Stimulated activated memory B cell treated with anti-CD40 and anti-IgM and Interleukin-4, amounts not matched to agents 10 μg/mL and 1 μg/mL and 100 μg/mL, for 72 hours (primary cell): Measurements from ENCODE around the gene PTPRK.

Source experiments
- ATAC-seq: fragments of 150-1000 bp; cut with Tn5 transposase; 2 replicates; pipeline ENCODE4 v1.10.0; 2021
- H3K27ac Mint-ChIP-seq: one replicate; pipeline ENCODE4 v1.8.0; 2022; ENCODE audit warnings: mild to moderate bottlenecking, mixed read lengths
- H3K27me3 Mint-ChIP-seq: one replicate; pipeline ENCODE4 v1.8.0; 2022; ENCODE audit warnings: mixed read lengths
- H3K36me3 Mint-ChIP-seq: one replicate; pipeline ENCODE4 v1.8.0; 2022; ENCODE audit warnings: mixed read lengths
- H3K4me1 Mint-ChIP-seq: one replicate; pipeline ENCODE4 v1.8.0; 2022; ENCODE audit warnings: mixed read lengths
- H3K4me3 Mint-ChIP-seq: one replicate; pipeline ENCODE4 v1.8.0; 2022; ENCODE audit warnings: mild to moderate bottlenecking, moderate library complexity, mixed read lengths
- H3K9me3 Mint-ChIP-seq: one replicate; pipeline ENCODE4 v1.8.0; 2022; ENCODE audit warnings: mixed read lengths

Gene PTPRK

DNA sequence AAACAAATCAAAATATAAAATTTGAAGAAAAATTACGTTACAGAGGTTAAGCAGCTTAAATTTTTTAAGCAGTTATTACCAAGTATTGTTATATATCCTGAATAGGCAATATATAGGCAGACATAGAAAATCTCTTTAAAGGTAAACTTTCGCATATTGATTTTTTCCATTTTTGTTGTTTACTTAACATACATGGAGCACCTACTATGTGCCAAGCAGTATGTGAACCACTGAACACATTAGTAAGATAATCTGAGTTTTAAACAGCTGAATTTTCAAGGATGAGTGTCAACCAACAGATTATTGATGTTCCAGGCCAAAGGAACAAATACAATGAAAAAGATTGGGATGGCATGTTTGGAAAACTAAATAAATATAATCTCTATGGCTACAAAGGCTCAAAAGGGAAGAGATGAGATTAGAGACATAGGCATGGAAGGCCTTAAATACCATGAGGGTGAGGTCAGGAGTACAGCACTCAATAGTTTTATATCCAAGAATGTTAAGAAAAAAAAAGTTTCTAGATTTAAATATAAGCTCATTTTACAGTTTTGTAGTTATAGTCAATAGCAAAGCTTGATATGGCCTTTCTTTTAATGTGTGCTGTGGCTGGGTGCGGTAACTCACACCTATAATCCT is 277.5 kb downstream of the PTPRK start:
- Mint-ChIP-seq H3K4me3 (no peak overlapping the region), H3K9me3 (no peaks in the 10 kb centered on the region), H3K27me3 (no peaks in the 10 kb centered on the region), H3K4me1 (peaks cover 10% of the 10 kb centered on the region), H3K36me3 (no peaks in the 10 kb centered on the region), H3K27ac (no peak overlapping the region)
- ATAC-seq = no peak

DNA sequence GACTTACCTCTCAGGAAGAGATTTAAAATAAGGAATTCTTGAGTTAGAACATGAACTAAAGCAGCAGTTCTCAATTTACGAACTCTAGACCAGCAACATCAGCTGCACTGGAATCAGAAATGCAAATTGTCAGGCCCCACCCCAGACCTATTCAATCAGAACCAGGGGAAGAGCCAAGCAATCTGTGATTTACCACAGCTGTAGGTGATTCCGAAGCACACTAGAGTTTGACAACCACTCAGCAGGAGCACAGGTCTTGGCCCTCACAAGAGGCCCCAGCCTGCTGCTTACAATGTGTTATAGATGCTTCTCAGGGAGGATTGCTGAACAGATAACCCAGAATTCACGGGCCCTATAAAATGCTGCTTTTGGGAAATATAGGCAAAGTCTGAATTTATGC is 279.2 kb downstream of the PTPRK start:
- no peaks in the 10 kb centered on the region for H3K9me3 Mint-ChIP-seq

DNA sequence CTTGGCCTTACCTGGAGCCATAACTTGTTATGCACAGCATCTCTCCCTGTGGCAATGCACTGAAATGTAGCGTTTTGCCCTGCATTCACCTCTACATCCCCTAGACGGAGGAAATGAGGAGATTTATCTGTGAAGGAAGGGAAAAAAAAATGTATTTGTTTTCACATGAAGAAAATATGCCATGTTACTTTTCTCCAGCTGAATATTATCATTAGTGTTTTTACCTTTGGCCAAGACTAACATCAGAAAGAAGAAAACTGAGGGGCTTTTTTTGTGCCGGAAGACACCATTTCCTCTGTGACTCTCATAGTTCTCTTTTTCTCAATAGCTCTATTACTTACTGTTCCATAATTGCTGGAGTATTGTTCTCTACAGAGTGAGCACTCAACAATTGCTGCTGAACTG is 280.4 kb downstream of the PTPRK start:
- Mint-ChIP-seq H3K27ac (peak overlapping the region; percentile 83), H3K27me3 (no peaks in the 10 kb centered on the region), H3K9me3 (no peaks in the 10 kb centered on the region), H3K4me3 (peak overlapping the region; percentile 62), H3K4me1 (peaks cover 10% of the 10 kb centered on the region), H3K36me3 (no peaks in the 10 kb centered on the region)
- ATAC-seq = peak; percentile 49

More for the DNA sequence above, 279.2 kb downstream of the PTPRK start:
- peak overlapping the region; percentile 64 for H3K4me3 Mint-ChIP-seq
- ATAC-seq = peak; percentile 82
- H3K4me1 Mint-ChIP-seq = peaks cover 10% of the 10 kb centered on the region
- H3K27me3 Mint-ChIP-seq = no peaks in the 10 kb centered on the region
- peak overlapping the region; percentile 83 for H3K27ac Mint-ChIP-seq
- no peaks in the 10 kb centered on the region for H3K36me3 Mint-ChIP-seq

DNA sequence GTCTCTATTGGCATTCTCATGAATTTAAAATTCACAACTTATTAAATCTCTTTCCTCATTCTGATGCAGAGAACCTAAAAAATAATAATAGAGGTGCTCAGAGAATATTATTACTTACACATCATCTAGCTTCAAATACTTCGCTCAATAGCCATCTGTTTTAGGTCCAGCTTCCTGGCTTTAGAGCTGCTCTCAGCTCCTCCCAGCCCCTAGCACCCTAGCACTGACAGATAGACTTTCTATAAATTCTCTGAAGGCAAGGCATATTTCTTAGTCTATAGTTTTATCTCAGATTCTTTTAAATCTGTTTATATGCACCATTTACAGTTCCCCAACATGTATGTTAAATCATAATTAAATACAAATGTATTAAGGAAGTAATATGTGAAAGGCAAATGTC is 281.3 kb downstream of the PTPRK start:
- no peaks in the 10 kb centered on the region for H3K9me3 Mint-ChIP-seq
- no peak overlapping the region for H3K4me3 Mint-ChIP-seq
- H3K27me3 Mint-ChIP-seq = no peaks in the 10 kb centered on the region
- peaks cover 10% of the 10 kb centered on the region for H3K4me1 Mint-ChIP-seq
- no peak for ATAC-seq
- no peak overlapping the region for H3K27ac Mint-ChIP-seq
- H3K36me3 Mint-ChIP-seq = no peaks in the 10 kb centered on the region

DNA sequence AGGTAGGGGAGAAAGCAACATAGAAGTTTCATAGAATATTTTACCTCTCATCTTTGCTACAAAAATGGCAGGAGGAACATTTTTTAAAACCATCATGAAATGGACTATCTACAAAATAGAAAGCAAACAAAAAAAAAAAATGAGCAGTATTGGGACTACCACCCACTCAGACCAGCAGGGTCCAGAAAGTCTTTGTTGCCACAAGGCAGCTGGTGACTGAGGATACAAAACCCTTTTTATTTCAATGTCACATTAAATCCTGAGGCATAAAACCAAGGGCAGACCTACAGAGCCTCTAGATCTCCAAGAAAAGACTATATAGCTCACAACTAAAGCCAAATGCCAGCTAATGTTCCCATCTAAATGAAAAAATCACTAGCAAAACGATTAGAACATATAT is 282.2 kb downstream of the PTPRK start:
- no peaks in the 10 kb centered on the region for H3K27me3 Mint-ChIP-seq
- no peaks in the 10 kb centered on the region for H3K36me3 Mint-ChIP-seq

DNA sequence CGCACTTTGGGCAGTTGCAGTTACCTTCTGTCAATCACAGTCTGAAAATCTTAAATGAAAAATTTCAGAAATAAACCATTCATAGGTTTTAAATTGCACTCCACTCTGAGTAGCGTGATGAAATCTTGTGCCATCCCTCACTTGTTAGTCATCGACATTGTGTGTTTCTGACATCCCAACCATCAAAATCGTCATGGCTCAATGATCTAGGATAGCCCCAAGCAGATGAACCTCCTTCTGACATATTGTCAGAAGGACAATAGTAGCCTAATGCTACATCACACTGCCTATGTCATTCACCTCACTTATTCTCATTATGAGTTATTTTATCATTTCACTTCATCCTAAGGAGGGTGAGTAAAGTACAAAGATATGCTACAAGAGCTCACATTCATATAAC is 284.8 kb downstream of the PTPRK start:
- Mint-ChIP-seq H3K27me3 (no peaks in the 10 kb centered on the region), H3K36me3 (no peaks in the 10 kb centered on the region), H3K9me3 (no peaks in the 10 kb centered on the region), H3K4me1 (peaks cover 4% of the 10 kb centered on the region), H3K4me3 (no peak overlapping the region), H3K27ac (no peak overlapping the region)
- no peak for ATAC-seq

More for the DNA sequence above, 282.2 kb downstream of the PTPRK start:
- no peak for ATAC-seq
- Mint-ChIP-seq H3K27ac (no peak overlapping the region), H3K4me1 (peaks cover 10% of the 10 kb centered on the region), H3K4me3 (no peak overlapping the region), H3K9me3 (no peaks in the 10 kb centered on the region)

GRCh38 chr6:128233531-128233930 is 286.9 kb downstream of the PTPRK start:
- Mint-ChIP-seq H3K9me3 (no peaks in the 10 kb centered on the region), H3K27ac (no peak overlapping the region), H3K27me3 (no peaks in the 10 kb centered on the region), H3K4me3 (no peak overlapping the region), H3K36me3 (no peaks in the 10 kb centered on the region), H3K4me1 (no peaks in the 10 kb centered on the region)
- no peak for ATAC-seq

DNA sequence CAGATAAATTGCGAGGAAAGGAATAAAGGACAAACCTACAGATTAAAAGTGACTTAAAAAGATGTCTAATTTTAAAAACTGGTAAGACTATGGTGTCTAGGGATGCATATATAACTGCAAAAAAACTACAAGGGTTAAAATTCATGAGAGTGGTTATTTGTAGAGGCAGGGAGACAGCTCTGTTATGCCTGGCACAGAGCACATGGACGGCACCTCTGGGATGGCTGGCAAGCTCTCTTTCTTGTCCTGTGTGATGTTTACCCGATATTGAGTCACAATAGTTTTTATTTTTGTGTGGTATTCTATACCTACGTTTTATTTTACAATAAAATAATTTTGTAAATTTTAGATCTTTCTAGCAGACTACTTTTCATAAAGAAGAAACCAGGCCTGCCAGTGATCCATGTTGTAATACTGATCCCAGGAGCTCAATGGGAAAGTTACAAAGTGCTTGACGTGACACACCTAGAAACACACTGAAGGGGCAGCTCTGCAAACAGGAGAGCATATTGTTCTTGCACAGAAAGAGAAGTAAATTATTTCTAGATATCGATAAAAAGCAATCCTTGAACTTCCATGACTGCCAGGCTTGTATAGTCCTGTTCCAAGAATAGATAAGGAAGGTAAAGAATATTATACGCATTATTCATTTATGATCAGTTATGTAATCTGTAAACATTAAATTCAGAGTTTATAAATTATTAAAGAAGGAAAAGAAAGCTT is 290.0 kb downstream of the PTPRK start:
- Mint-ChIP-seq H3K36me3 (no peaks in the 10 kb centered on the region), H3K4me3 (no peak overlapping the region), H3K9me3 (no peaks in the 10 kb centered on the region), H3K27ac (no peak overlapping the region), H3K4me1 (no peaks in the 10 kb centered on the region), H3K27me3 (no peaks in the 10 kb centered on the region)
- no peak for ATAC-seq

DNA sequence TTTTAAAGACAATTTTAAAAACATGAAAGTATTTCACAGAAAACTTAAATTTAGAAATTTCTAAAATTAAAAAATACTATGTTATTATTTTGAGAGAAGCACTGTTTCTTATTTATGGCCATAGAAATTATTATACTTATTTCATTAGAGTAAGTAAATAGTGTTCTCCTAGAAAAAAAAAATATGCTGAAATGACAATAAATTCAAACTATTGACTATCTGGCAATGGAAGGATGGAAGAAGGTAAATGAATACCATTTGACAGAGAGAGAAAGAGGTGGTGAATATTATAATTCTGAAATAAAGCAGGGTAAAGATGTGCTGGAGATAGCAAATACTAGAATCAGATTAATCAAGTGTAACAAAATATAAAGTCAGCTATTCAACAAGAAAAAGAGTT is 294.8 kb downstream of the PTPRK start:
- Mint-ChIP-seq H3K27me3 (no peaks in the 10 kb centered on the region), H3K4me1 (no peaks in the 10 kb centered on the region), H3K36me3 (no peaks in the 10 kb centered on the region), H3K4me3 (no peak overlapping the region), H3K9me3 (peaks cover 6% of the 10 kb centered on the region), H3K27ac (no peak overlapping the region)
- no peak for ATAC-seq

- no peaks in the 10 kb centered on the region for H3K4me1 Mint-ChIP-seq
- peaks cover 1% of the 10 kb centered on the region for H3K9me3 Mint-ChIP-seq
- no peak overlapping the region for H3K27ac Mint-ChIP-seq
- no peak for ATAC-seq
- H3K27me3 Mint-ChIP-seq = no peaks in the 10 kb centered on the region
- H3K36me3 Mint-ChIP-seq = no peaks in the 10 kb centered on the region
- no peak overlapping the region for H3K4me3 Mint-ChIP-seq
These were observed 303.5 kb downstream of the PTPRK start for GRCh38 chr6:128216917-128217316.

GRCh38 chr6:128209771-128210170 is 310.6 kb downstream of the PTPRK start:
- Mint-ChIP-seq H3K36me3 (peaks cover 10% of the 10 kb centered on the region), H3K9me3 (peaks cover 3% of the 10 kb centered on the region), H3K27ac (no peak overlapping the region), H3K27me3 (no peaks in the 10 kb centered on the region), H3K4me3 (no peak overlapping the region), H3K4me1 (no peaks in the 10 kb centered on the region)
- ATAC-seq = no peak

GRCh38 chr6:128208851-128209580 is 311.4 kb downstream of the PTPRK start:
- Mint-ChIP-seq H3K27me3 (no peaks in the 10 kb centered on the region), H3K9me3 (peaks cover 3% of the 10 kb centered on the region), H3K4me1 (peaks cover 3% of the 10 kb centered on the region), H3K27ac (no peak overlapping the region), H3K4me3 (no peak overlapping the region), H3K36me3 (peaks cover 10% of the 10 kb centered on the region)
- no peak for ATAC-seq

DNA sequence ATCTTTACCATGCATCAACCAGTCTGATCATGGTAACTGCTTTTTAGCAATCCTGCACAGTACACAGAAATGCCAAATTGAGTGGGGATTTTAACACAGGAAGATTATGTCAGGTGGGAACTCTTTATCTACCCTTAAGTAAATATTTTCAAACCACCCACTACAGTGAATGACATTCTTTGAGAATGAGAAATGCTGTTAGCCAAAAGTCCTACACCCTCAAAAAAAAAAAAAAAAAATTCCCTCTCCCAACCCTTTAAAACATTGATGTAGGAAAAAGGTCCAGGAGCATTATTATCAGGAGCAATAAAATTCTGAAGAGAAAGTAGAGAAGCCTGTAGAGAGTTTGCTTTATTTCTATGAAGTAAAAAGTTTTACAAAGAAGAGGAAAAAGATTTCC is 312.3 kb downstream of the PTPRK start:
- Mint-ChIP-seq H3K36me3 (peaks cover 11% of the 10 kb centered on the region), H3K4me1 (peaks cover 12% of the 10 kb centered on the region), H3K27ac (no peak overlapping the region), H3K27me3 (no peaks in the 10 kb centered on the region), H3K9me3 (peaks cover 4% of the 10 kb centered on the region), H3K4me3 (no peak overlapping the region)
- no peak for ATAC-seq

- peaks cover 19% of the 10 kb centered on the region for H3K4me1 Mint-ChIP-seq
- no peak overlapping the region for H3K4me3 Mint-ChIP-seq
- no peaks in the 10 kb centered on the region for H3K27me3 Mint-ChIP-seq
- ATAC-seq = no peak
- H3K27ac Mint-ChIP-seq = no peak overlapping the region
- H3K36me3 Mint-ChIP-seq = peaks cover 15% of the 10 kb centered on the region
- peaks cover 7% of the 10 kb centered on the region for H3K9me3 Mint-ChIP-seq
These were observed 313.6 kb downstream of the PTPRK start for GRCh38 chr6:128206610-128207426.

DNA sequence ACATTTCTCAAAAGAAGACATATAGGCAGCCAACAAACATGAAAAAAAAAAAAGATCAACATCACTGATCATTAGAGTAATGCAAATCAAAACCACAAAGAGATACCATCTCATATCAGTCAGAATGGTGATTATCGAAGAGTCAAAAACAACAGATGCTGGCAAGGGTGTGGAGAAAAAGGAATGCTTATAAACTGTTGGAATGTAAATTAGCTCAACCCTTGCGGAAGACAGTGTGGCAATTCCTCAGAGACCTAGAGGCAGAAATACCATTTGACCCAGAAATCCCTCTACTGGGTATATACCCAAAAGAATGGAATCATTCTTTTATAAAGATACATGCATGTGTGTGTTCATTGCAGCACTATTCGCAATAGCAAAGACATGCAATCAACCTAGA is 315.8 kb downstream of the PTPRK start:
- no peaks in the 10 kb centered on the region for H3K27me3 Mint-ChIP-seq
- no peak for ATAC-seq
- peaks cover 19% of the 10 kb centered on the region for H3K4me1 Mint-ChIP-seq
- peaks cover 10% of the 10 kb centered on the region for H3K36me3 Mint-ChIP-seq
- H3K4me3 Mint-ChIP-seq = no peak overlapping the region
- H3K9me3 Mint-ChIP-seq = peaks cover 10% of the 10 kb centered on the region
- H3K27ac Mint-ChIP-seq = no peak overlapping the region
